T-cell (primary cell): ENCODE measurements around the gene CD53. TPM values are rescaled to one million over a fixed set of nuclear protein-coding genes. Genes with fewer than 3 reads are reported as not detected.

Experiments
- ATAC-seq, 4 experiments: fragments of 200-7000 bp in 3 of 4; fragments of 150-1000 bp in 1 of 4; cut with Tn5 transposase; replicated peaks in 1 of 4; 1 replicate in 3 of 4; 2 replicates in 1 of 4; pipeline ENCODE4 v1.10.0; 2021; ENCODE audit warnings: moderate library complexity in 3 of 4, mild to moderate bottlenecking in 2 of 4, moderate number of reproducible peaks in 1 of 4
- CTCF ChIA-PET, 2 donors: fragments of 300-600 bp; sonication (Branson Sonifier 250); formaldehyde crosslinking; loops; one replicate each; lab custom pipeline; 2022; ENCODE audit warnings: antibody characterized with exemption in 2 of 2; lab: Charles Lee
- POLR2A ChIA-PET, 2 donors: fragments of 300-600 bp; sonication (Branson Sonifier 250); formaldehyde crosslinking; loops; one replicate each; lab custom pipeline; 2022; ENCODE audit warnings: antibody characterized with exemption in 2 of 2; lab: Charles Lee
- DNase-seq, 35 experiments: peaks; one replicate each; pipeline versions ENCODE4 v3.0.0 to v3.0.0-alpha.2; 2013 to 2023
- H3K27ac ChIP-seq: one replicate; pipeline ENCODE4 v1.5.1; 2013; ENCODE audit warnings: low read length
- H3K27me3 ChIP-seq, 2 experiments: replicated peaks in 1 of 2; 1 replicate in 1 of 2; 2 replicates in 1 of 2; pipeline versions ENCODE4 v1.6.1 to v1.7.0; 2013; ENCODE audit warnings: low read length in 1 of 2, mixed read lengths in 1 of 2; ENCODE audit not compliant: control insufficient read depth in 2 of 2, insufficient read depth in 2 of 2; ENCODE audit errors: extremely low read depth in 1 of 2
- H3K36me3 ChIP-seq, 2 donors: 1 replicate in 1 of 2; 2 replicates in 1 of 2; pipeline versions ENCODE4 v1.6.1 to v1.7.0; 2013; ENCODE audit warnings: low read length in 1 of 2; ENCODE audit not compliant: control insufficient read depth in 2 of 2, insufficient read depth in 1 of 2; ENCODE audit errors: extremely low read depth in 1 of 2
- H3K4me1 ChIP-seq, 2 experiments: 1 replicate in 1 of 2; 2 replicates in 1 of 2; pipeline versions ENCODE4 v1.6.1 to v1.7.0; 2013; ENCODE audit warnings: low read length in 2 of 2, mixed read lengths in 1 of 2; ENCODE audit not compliant: insufficient read depth in 2 of 2, control insufficient read depth in 1 of 2; ENCODE audit errors: extremely low read depth in 1 of 2
- H3K4me3 ChIP-seq, 2 donors: 1 replicate in 1 of 2; 2 replicates in 1 of 2; pipeline versions ENCODE4 v1.5.1 to v1.7.0; 2013; ENCODE audit warnings: mild to moderate bottlenecking in 2 of 2, low read length in 1 of 2, moderate library complexity in 1 of 2; ENCODE audit not compliant: control insufficient read depth in 1 of 2; ENCODE audit errors: extremely low read depth in 1 of 2
- H3K9me3 ChIP-seq: 2 replicates; pipeline ENCODE4 v1.7.0; 2013
- H3K27ac Mint-ChIP-seq, 2 donors: one replicate each; pipeline ENCODE4 v1.8.0; 2020 to 2021; ENCODE audit warnings: mild to moderate bottlenecking in 2 of 2, mixed read lengths in 2 of 2
- H3K27me3 Mint-ChIP-seq, 2 donors: one replicate each; pipeline ENCODE4 v1.8.0; 2021 to 2022; ENCODE audit warnings: mixed read lengths in 2 of 2
- H3K36me3 Mint-ChIP-seq: one replicate; pipeline ENCODE4 v1.8.0; 2021; ENCODE audit warnings: mixed read lengths
- H3K4me1 Mint-ChIP-seq, 3 donors: one replicate each; pipeline ENCODE4 v1.8.0; 2020 to 2022; ENCODE audit warnings: mixed read lengths in 3 of 3, mild to moderate bottlenecking in 1 of 3
- H3K4me3 Mint-ChIP-seq, 3 donors: one replicate each; pipeline ENCODE4 v1.8.0; 2020 to 2022; ENCODE audit warnings: mild to moderate bottlenecking in 3 of 3, mixed read lengths in 3 of 3, moderate library complexity in 3 of 3
- H3K9me3 Mint-ChIP-seq, 3 donors: one replicate each; pipeline ENCODE4 v1.8.0; 2020 to 2022; ENCODE audit warnings: mixed read lengths in 3 of 3
- WGBS: methylation state at CpG from one replicate; pipeline ENCODE4 v1.1.5; 2013; ENCODE audit warnings: missing lambda C conversion rate; ENCODE audit not compliant: insufficient coverage; 5-methylcytosine and 5-hydroxymethylcytosine counted together
- total RNA-seq, 35 experiments: library from RNA in 6 of 35; stranded (reverse) in 6 of 35; fragments of 120-200 nt in 1 of 35; gene quantifications; one replicate each; pipeline versions ENCODE4 v1.2.1 to v1.2.4 and lab custom pipeline; 2013 to 2026

The CD53 gene
- total RNA-seq, 5 donors from 2014 or later (not counting 1 experiment from before 2014, with no cell fraction given), result 288 to 405 (median 386) TPM

GRCh38 chr1:110873856-110874255 is 908 bp downstream of the CD53 start:
- POLR2A ChIA-PET, result interaction anchor here (0.6 to 1.7 kb wide), 8 partner anchors 10 to 90 kb away, joined by 3 read pairs; partner anchors contain the start of gene LRIF1 (in 1 of the 2)
- 0% methylated on average over 2 of the region's 4 CpGs for WGBS
- Mint-ChIP-seq H3K36me3 (peaks cover 22% of the 10 kb centered on the region), H3K27me3 (no peaks in the 10 kb centered on the region), H3K9me3 (no peaks in the 10 kb centered on the region), H3K4me1 (peaks cover 53 to 88% (median 63%) of the 10 kb centered on the region in 3 donors), H3K27ac (peak overlapping the region; percentile 98 to 99), H3K4me3 (peak overlapping the region; percentile 97 to 99 (median 97))
- Histone ChIP-seq H3K27ac (peak overlapping the region; percentile 98), H3K4me3 (peak overlapping the region; percentile 75 to 96), H3K9me3 (no peaks in the 10 kb centered on the region), H3K27me3 (no peaks in the 10 kb centered on the region), H3K36me3 (peaks cover 0 to 12% of the 10 kb centered on the region in 2 donors), H3K4me1 (peaks cover 38 to 47% of the 10 kb centered on the region in 2 experiments)
- ATAC-seq (no peak), DNase-seq (peak in 1 of 35 experiments; percentile 32)
- CTCF ChIA-PET, result interaction anchor here (0.7 to 2.4 kb wide), 7 partner anchors 15 to 729 kb away, joined by 3 to 7 read pairs (median 5); partner anchors contain the start of gene LRIF1 (in 1 of the 2)

- peak overlapping the region; percentile 98 to 99 for H3K27ac Mint-ChIP-seq
- H3K4me1 Mint-ChIP-seq, result peaks cover 54 to 88% (median 63%) of the 10 kb centered on the region in 3 donors
Observed at GRCh38 chr1:110874324-110875215, 1.6 kb downstream of the CD53 start.

GRCh38 chr1:110875216-110875731 is 2.3 kb downstream of the CD53 start:
- Mint-ChIP-seq H3K4me1 (peaks cover 61 to 89% (median 68%) of the 10 kb centered on the region in 3 donors), H3K36me3 (peaks cover 27% of the 10 kb centered on the region), H3K9me3 (no peaks in the 10 kb centered on the region), H3K27ac (peak overlapping the region; percentile 98 to 99), H3K4me3 (peak overlapping the region; percentile 97 to 99 (median 97)), H3K27me3 (no peaks in the 10 kb centered on the region)
- Histone ChIP-seq H3K36me3 (peaks cover 0 to 15% of the 10 kb centered on the region in 2 donors), H3K4me1 (peaks cover 47 to 60% of the 10 kb centered on the region in 2 experiments), H3K27me3 (no peaks in the 10 kb centered on the region), H3K27ac (peak overlapping the region; percentile 98), H3K4me3 (peak overlapping the region; percentile 75 to 96), H3K9me3 (no peaks in the 10 kb centered on the region)
- DNase-seq, result peak in 28 of 35 experiments; percentile 3 to 73 (median 30)
- ChIA-PET CTCF (interaction anchor here in 1 of 2 donors (0.6 to 2.4 kb wide), 5 partner anchors 14 to 839 kb away, joined by 3 to 7 read pairs (median 3); partner anchors contain the start of gene LRIF1), POLR2A (interaction anchor here (0.7 to 1.1 kb wide), 4 partner anchors 10 to 203 kb away, joined by 3 to 4 read pairs (median 3); no protein-coding TSS in a partner anchor)
- 0% methylated on average over 3 of the region's 3 CpGs for WGBS
- ATAC-seq, result peak; percentile 72 to 83 (median 78)

More at GRCh38 chr1:110874324-110875215, 1.6 kb downstream of the CD53 start:
- Mint-ChIP-seq H3K4me3 (peak overlapping the region; percentile 97 to 99 (median 97)), H3K27me3 (no peaks in the 10 kb centered on the region), H3K9me3 (no peaks in the 10 kb centered on the region), H3K36me3 (peaks cover 22% of the 10 kb centered on the region)
- no peaks in the 10 kb centered on the region for H3K9me3 ChIP-seq
- H3K36me3 ChIP-seq, result peaks cover 0 to 15% of the 10 kb centered on the region in 2 donors
- peaks cover 40 to 53% of the 10 kb centered on the region in 2 experiments for H3K4me1 ChIP-seq
- 0% methylated on average over 1 of the region's 3 CpGs for WGBS
- ChIA-PET CTCF (interaction anchor here (0.7 to 2.4 kb wide), 6 partner anchors 14 to 728 kb away, joined by 3 to 7 read pairs (median 4); partner anchors contain the start of gene LRIF1 (in 1 of the 2)), POLR2A (interaction anchor here (0.7 to 1.1 kb wide), 7 partner anchors 11 to 202 kb away, joined by 3 to 4 read pairs (median 3); partner anchors contain the start of gene LRIF1 (in 1 of the 2))
- peak overlapping the region; percentile 98 for H3K27ac ChIP-seq
- DNase-seq (peak in 1 of 35 experiments; percentile 51), ATAC-seq (peak; percentile 10 to 17 (median 13))
- no peaks in the 10 kb centered on the region for H3K27me3 ChIP-seq
- H3K4me3 ChIP-seq, result peak overlapping the region; percentile 75 to 96

DNA sequence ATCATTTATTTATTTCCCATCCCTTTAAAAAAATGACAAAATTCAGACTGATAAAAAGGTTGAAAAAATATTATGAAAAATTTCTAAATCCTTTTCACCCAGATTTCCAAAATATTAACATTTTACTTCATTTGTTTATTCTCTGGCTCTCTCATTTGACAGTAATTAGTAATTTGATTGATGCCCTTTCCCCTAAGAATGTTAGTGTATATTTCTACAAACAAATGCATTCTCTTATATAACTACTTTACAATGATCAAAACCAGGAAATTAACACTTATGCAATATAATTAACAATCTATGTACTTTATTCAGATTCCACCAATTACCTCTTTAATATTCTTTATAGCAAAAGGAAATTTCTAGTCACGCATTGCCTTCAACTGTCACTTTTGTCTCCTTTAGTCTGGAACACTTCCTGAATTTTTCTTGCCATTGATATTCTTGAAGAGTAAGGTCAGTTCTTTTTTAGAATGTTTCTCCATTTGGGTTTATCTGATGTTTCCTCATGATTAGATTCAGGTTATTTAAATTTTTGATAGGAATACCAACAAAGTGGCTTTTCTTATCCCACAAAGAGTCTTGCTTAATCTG is 3.9 kb downstream of the CD53 start:
- no CpG with 5 or more reads among the region's 1 CpG for WGBS
- Mint-ChIP-seq H3K9me3 (no peaks in the 10 kb centered on the region), H3K27me3 (no peaks in the 10 kb centered on the region), H3K36me3 (peaks cover 36% of the 10 kb centered on the region), H3K4me1 (peaks cover 62 to 89% (median 70%) of the 10 kb centered on the region in 3 donors), H3K4me3 (peak overlapping the region; percentile 81 to 99 (median 97)), H3K27ac (peak overlapping the region; percentile 95 to 98)
- Histone ChIP-seq H3K36me3 (peaks cover 0 to 15% of the 10 kb centered on the region in 2 donors), H3K27ac (peak overlapping the region; percentile 98), H3K4me3 (peak overlapping the region in 1 of 2 donors; percentile 40), H3K4me1 (peaks cover 43 to 65% of the 10 kb centered on the region in 2 experiments), H3K27me3 (no peaks in the 10 kb centered on the region), H3K9me3 (no peaks in the 10 kb centered on the region)
- DNase-seq, result no peak
- no peak for ATAC-seq
- ChIA-PET POLR2A (interaction anchor here in 1 of 2 donors (0.6 to 1.2 kb wide), 3 partner anchors 13 to 23 kb away, joined by 3 to 7 read pairs (median 3); no protein-coding TSS in a partner anchor), CTCF (interaction anchor here in 1 of 2 donors (1.0 kb wide), 1 partner anchor 9 kb away, joined by 4 read pairs; no protein-coding TSS in a partner anchor)

DNA sequence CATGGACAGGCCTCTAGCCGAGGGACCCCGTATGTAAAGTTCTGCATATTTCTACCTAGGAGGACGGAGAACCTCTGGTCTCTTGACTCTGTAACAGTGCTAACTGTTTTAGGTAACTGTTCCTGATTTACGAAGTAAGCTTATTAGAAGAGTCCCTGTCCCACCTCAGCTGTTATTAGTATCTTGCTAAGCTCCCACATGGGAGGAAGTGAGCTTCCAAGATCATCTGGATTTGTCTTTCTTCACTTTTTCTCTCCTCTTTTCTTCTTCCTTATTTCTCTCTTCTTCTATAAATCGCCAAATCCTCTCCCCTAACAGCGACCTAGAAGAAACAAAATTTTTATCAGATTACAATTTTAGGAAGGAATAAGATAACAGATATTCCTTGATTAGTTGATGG is 4.4 kb downstream of the CD53 start:
- Histone ChIP-seq H3K9me3 (no peaks in the 10 kb centered on the region), H3K27me3 (no peaks in the 10 kb centered on the region), H3K4me1 (peaks cover 38 to 64% of the 10 kb centered on the region in 2 experiments), H3K36me3 (peaks cover 0 to 15% of the 10 kb centered on the region in 2 donors), H3K27ac (peak overlapping the region; percentile 98), H3K4me3 (peak overlapping the region; percentile 32 to 40)
- H3K4me3 Mint-ChIP-seq, result peak overlapping the region; percentile 81 to 99 (median 97)
- H3K36me3 Mint-ChIP-seq, result peaks cover 40% of the 10 kb centered on the region
- no peak for DNase-seq
- ChIA-PET CTCF (no interaction called here), POLR2A (no interaction called here)
- no CpG with 5 or more reads among the region's 6 CpGs for WGBS
- no peaks in the 10 kb centered on the region for H3K9me3 Mint-ChIP-seq
- H3K27me3 Mint-ChIP-seq, result no peaks in the 10 kb centered on the region
- peaks cover 61 to 89% (median 70%) of the 10 kb centered on the region in 3 donors for H3K4me1 Mint-ChIP-seq
- no peak for ATAC-seq
- H3K27ac Mint-ChIP-seq, result peak overlapping the region; percentile 95 to 98
